ENCODE results near the gene IMMT. TPM values are rescaled to one million over a fixed set of nuclear protein-coding genes. Genes with fewer than 3 reads are reported as not detected.

IMMT gene
- polyA plus RNA-seq, 1 donor from 2014 or later, result 45.9 TPM

GRCh38 chr2:86138736-86139625, 56.3 kb downstream of the IMMT start:
- Histone ChIP-seq H2AFZ (ENCODE audit: low read depth, low read length) (no peak overlapping the region), H3K9me3 (ENCODE audit: low read length) (no peaks in the 10 kb centered on the region), H3K27me3 (ENCODE audit: insufficient read depth, low read depth, low read length) (no peaks in the 10 kb centered on the region), H3K4me3 (ENCODE audit: low read length) (no peak overlapping the region), H3K36me3 (ENCODE audit: insufficient read depth, low read length) (peaks cover 13% of the 10 kb centered on the region), H3K79me2 (replicated peaks; ENCODE audit: insufficient read depth, low read length) (no peaks in the 10 kb centered on the region), H3F3A (ENCODE audit: insufficient read depth, low read length, poor library complexity, severe bottlenecking) (no peaks in the 10 kb centered on the region), H3K27ac (ENCODE audit: low read length) (no peak overlapping the region), H3K9ac (ENCODE audit: low read length) (no peak overlapping the region), H3K4me2 (ENCODE audit: low read length) (no peak overlapping the region), H4K20me1 (ENCODE audit: insufficient read depth) (no peaks in the 10 kb centered on the region), H3K9me2 (ENCODE audit: insufficient read depth, low read length) (no peaks in the 10 kb centered on the region)
- TF ChIP-seq REST (IDR thresholded peaks at IDR 0.05; ENCODE audit: borderline replicate concordance), result no peak
- TF ChIP-seq CTCF (IDR thresholded peaks at IDR 0.05; ENCODE audit: poor library complexity, severe bottlenecking), result no peak
- no peak for TF ChIP-seq SMC3 (conservative IDR thresholded peaks at IDR 0.05; ENCODE audit: poor library complexity)
- TF ChIP-seq RAD21 (conservative IDR thresholded peaks at IDR 0.05), result no peak
- no peak for TF ChIP-seq POLR2AphosphoS5 (IDR thresholded peaks at IDR 0.05)
- TF ChIP-seq EZH2 (IDR thresholded peaks at IDR 0.05; ENCODE audit: borderline replicate concordance, insufficient read depth, low read length, poor library complexity, severe bottlenecking), result no peak
- no peak for TF ChIP-seq EP300 (conservative IDR thresholded peaks at IDR 0.05; ENCODE audit: poor library complexity, severe bottlenecking)
- TF ChIP-seq TAF1 (IDR thresholded peaks at IDR 0.05; ENCODE audit: low read depth), result no peak
- no peak for TF ChIP-seq MXI1 (conservative IDR thresholded peaks at IDR 0.05; ENCODE audit: poor library complexity, severe bottlenecking)

- no peak overlapping the region for H3K4me2 ChIP-seq (ENCODE audit: low read length)
- H3K27ac ChIP-seq (ENCODE audit: low read length), result no peak overlapping the region
- no peak overlapping the region for H3K9ac ChIP-seq (ENCODE audit: low read length)
- H3K79me2 ChIP-seq (replicated peaks; ENCODE audit: insufficient read depth, low read length), result no peaks in the 10 kb centered on the region
- H2AFZ ChIP-seq (ENCODE audit: low read depth, low read length), result no peak overlapping the region
- TF ChIP-seq CTCF (IDR thresholded peaks at IDR 0.05; ENCODE audit: poor library complexity, severe bottlenecking) (no peak), MXI1 (conservative IDR thresholded peaks at IDR 0.05; ENCODE audit: poor library complexity, severe bottlenecking) (no peak), TAF1 (IDR thresholded peaks at IDR 0.05; ENCODE audit: low read depth) (no peak), EP300 (conservative IDR thresholded peaks at IDR 0.05; ENCODE audit: poor library complexity, severe bottlenecking) (no peak), POLR2AphosphoS5 (IDR thresholded peaks at IDR 0.05) (no peak), RAD21 (conservative IDR thresholded peaks at IDR 0.05) (no peak), REST (IDR thresholded peaks at IDR 0.05; ENCODE audit: borderline replicate concordance) (no peak), EZH2 (IDR thresholded peaks at IDR 0.05; ENCODE audit: borderline replicate concordance, insufficient read depth, low read length, poor library complexity, severe bottlenecking) (no peak), SMC3 (conservative IDR thresholded peaks at IDR 0.05; ENCODE audit: poor library complexity) (no peak)
- no peak overlapping the region for H3K4me3 ChIP-seq (ENCODE audit: low read length)
- H3K9me3 ChIP-seq (ENCODE audit: low read length), result no peaks in the 10 kb centered on the region
- no peaks in the 10 kb centered on the region for H3K9me2 ChIP-seq (ENCODE audit: insufficient read depth, low read length)
- H3K36me3 ChIP-seq (ENCODE audit: insufficient read depth, low read length), result peaks cover 18% of the 10 kb centered on the region
- no peaks in the 10 kb centered on the region for H4K20me1 ChIP-seq (ENCODE audit: insufficient read depth)
- H3F3A ChIP-seq (ENCODE audit: insufficient read depth, low read length, poor library complexity, severe bottlenecking), result no peaks in the 10 kb centered on the region
- H3K27me3 ChIP-seq (ENCODE audit: insufficient read depth, low read depth, low read length), result no peaks in the 10 kb centered on the region
Measured at GRCh38 chr2:86136141-86136540, 59.1 kb downstream of the IMMT start.

All from neural cell (in vitro differentiated cells).